Keratinocyte (primary cell): ENCODE results near the gene ZPR1. TPM values are rescaled to one million over a fixed set of nuclear protein-coding genes. Genes with fewer than 3 reads are reported as not detected.
A peak's percentile ranks its signal among the peaks of the same experiment; 100 is the strongest.

Source experiments
- DNase-seq: peaks from one replicate; pipeline ENCODE4 v3.0.0-alpha.2; 2011; ENCODE audit warnings: low read depth, missing footprints, low spot score
- FAIRE-seq: peaks from 2 replicates; lab custom pipeline; 2011; peaks lifted over from hg19 to GRCh38; lab: Jason Lieb, UNC
- H2AFZ ChIP-seq: 2 replicates; pipeline ENCODE4 v1.6.0; 2012; ENCODE audit warnings: low read length, control low read depth, inconsistent platforms; ENCODE audit not compliant: control insufficient read depth
- H3K27ac ChIP-seq: 2 replicates; pipeline ENCODE4 v1.5.1; 2011; ENCODE audit warnings: low read length; ENCODE audit not compliant: control insufficient read depth, insufficient read depth
- H3K27me3 ChIP-seq: 3 replicates; pipeline ENCODE4 v1.6.0; 2011; ENCODE audit warnings: low read length; ENCODE audit not compliant: control insufficient read depth, insufficient read depth; ENCODE audit errors: extremely low read depth
- H3K36me3 ChIP-seq, 2 experiments: 2 replicates in 1 of 2; 3 replicates in 1 of 2; pipeline ENCODE4 v1.5.1; 2011; ENCODE audit warnings: low read length in 2 of 2, mild to moderate bottlenecking in 1 of 2; ENCODE audit not compliant: control insufficient read depth in 2 of 2, insufficient read depth in 2 of 2; ENCODE audit errors: extremely low read depth in 1 of 2
- H3K4me1 ChIP-seq: 3 replicates; pipeline ENCODE4 v1.5.1; 2011; ENCODE audit warnings: low read length; ENCODE audit not compliant: control insufficient read depth, insufficient read depth; ENCODE audit errors: extremely low read depth
- H3K4me2 ChIP-seq: 3 replicates; pipeline ENCODE4 v1.6.0; 2011; ENCODE audit warnings: low read depth, low read length; ENCODE audit not compliant: control insufficient read depth, insufficient read depth; ENCODE audit errors: extremely low read depth
- H3K4me3 ChIP-seq, 3 experiments: fragments of 200-600 bp in 1 of 3; sonication (generic) in 1 of 3; 2 replicates in 2 of 3; 3 replicates in 1 of 3; pipeline ENCODE4 v1.5.1; 2011 to 2016; ENCODE audit warnings: low read length in 3 of 3, mild to moderate bottlenecking in 3 of 3, control low read depth in 2 of 3, inconsistent platforms in 1 of 3, low read depth in 1 of 3, mixed read lengths in 1 of 3, mixed run types in 1 of 3, moderate library complexity in 1 of 3; ENCODE audit not compliant: control insufficient read depth in 2 of 3, insufficient read depth in 2 of 3; ENCODE audit errors: extremely low read depth in 1 of 3
- H3K79me2 ChIP-seq: 2 replicates; pipeline ENCODE4 v1.6.0; 2012; ENCODE audit warnings: low read length; ENCODE audit not compliant: control insufficient read depth, insufficient read depth
- H3K9ac ChIP-seq: 3 replicates; pipeline ENCODE4 v1.6.0; 2011; ENCODE audit warnings: low read length; ENCODE audit not compliant: control insufficient read depth, insufficient read depth; ENCODE audit errors: extremely low read depth
- H3K9me1 ChIP-seq: 3 replicates; pipeline ENCODE4 v1.6.0; 2011; ENCODE audit warnings: low read length; ENCODE audit not compliant: control insufficient read depth, insufficient read depth; ENCODE audit errors: extremely low read depth
- H3K9me3 ChIP-seq: 2 replicates; pipeline ENCODE4 v1.5.1; 2012; ENCODE audit warnings: low read depth, low read length; ENCODE audit not compliant: control insufficient read depth
- H4K20me1 ChIP-seq: 3 replicates; pipeline ENCODE4 v1.6.0; 2011; ENCODE audit warnings: low read length; ENCODE audit not compliant: control insufficient read depth, insufficient read depth; ENCODE audit errors: extremely low read depth
- CTCF ChIP-seq, 3 experiments: IDR thresholded peaks in 1 of 3; conservative IDR thresholded peaks in 1 of 3; optimal IDR thresholded peaks in 1 of 3; 2 replicates in 2 of 3; 3 replicates in 1 of 3; pipeline versions ENCODE3 to v1.5.1; 2011; ENCODE audit warnings: low read length in 3 of 3, mild to moderate bottlenecking in 3 of 3, moderate library complexity in 2 of 3, control low read depth in 1 of 3, inconsistent platforms in 1 of 3; ENCODE audit not compliant: insufficient read depth in 2 of 3; ENCODE audit errors: extremely low read depth in 1 of 3
- EZH2 ChIP-seq: IDR thresholded peaks from one replicate; pipeline ENCODE4 v1.6.1; 2012; ENCODE audit warnings: inconsistent platforms, mild to moderate bottlenecking, low read length, moderate library complexity
- dilution Hi-C: fragments of 300-500 bp; cut with MboI; formaldehyde crosslinking; loops from one replicate; pipeline ENCODE4 v1.7.0; 2020; ENCODE audit warnings: low sequenced_read_pairs; ENCODE audit not compliant: extremely low pct_ligation_motif_present
- polyA minus RNA-seq, 3 experiments: library from RNA; depleted of rRNA, polyadenylated mRNA; stranded (reverse); fragments of >200 nt; gene quantifications; 1 replicate in 1 of 3; 2 replicates in 1 of 3; 3 replicates in 1 of 3; pipeline ENCODE4 v1.2.3, GENCODE V29; 2011
- polyA plus RNA-seq, 5 experiments: library from polyadenylated mRNA; depleted of rRNA in 3 of 5; stranded (reverse) in 3 of 5; stranded (forward) in 1 of 5; unstranded in 1 of 5; fragments of >200 nt; gene quantifications; 1 replicate in 1 of 5; 2 replicates in 3 of 5; 3 replicates in 1 of 5; pipeline versions ENCODE4 v1.2.1 to v1.2.3, GENCODE V29; 2011 to 2012; ENCODE audit warnings: missing spikeins in 2 of 5, low read depth in 1 of 5, low replicate concordance in 1 of 5

The ZPR1 gene, protein sequence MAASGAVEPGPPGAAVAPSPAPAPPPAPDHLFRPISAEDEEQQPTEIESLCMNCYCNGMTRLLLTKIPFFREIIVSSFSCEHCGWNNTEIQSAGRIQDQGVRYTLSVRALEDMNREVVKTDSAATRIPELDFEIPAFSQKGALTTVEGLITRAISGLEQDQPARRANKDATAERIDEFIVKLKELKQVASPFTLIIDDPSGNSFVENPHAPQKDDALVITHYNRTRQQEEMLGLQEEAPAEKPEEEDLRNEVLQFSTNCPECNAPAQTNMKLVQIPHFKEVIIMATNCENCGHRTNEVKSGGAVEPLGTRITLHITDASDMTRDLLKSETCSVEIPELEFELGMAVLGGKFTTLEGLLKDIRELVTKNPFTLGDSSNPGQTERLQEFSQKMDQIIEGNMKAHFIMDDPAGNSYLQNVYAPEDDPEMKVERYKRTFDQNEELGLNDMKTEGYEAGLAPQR
- polyA plus RNA-seq (61.2 to 77.9 TPM (median 71.1 TPM) in 3 replicates), polyA minus RNA-seq (27.1 to 81.3 TPM (median 50.2 TPM) in 3 replicates)
- polyA plus RNA-seq (2011; ENCODE audit: low read depth) = 100 TPM
- 62.3 and 75.6 TPM in 2 replicates for polyA plus RNA-seq (2011; cell fraction: cytosol; rRNA removed)
- 40.1 and 54.0 TPM in 2 replicates for polyA plus RNA-seq (2011; cell fraction: nucleus; rRNA removed)
- polyA plus RNA-seq (2012; ENCODE audit: low replicate concordance) = 45.7 and 53.1 TPM in 2 replicates
- 50.1 TPM for polyA minus RNA-seq (2011; cell fraction: cytosol; rRNA and poly(A)+ RNA removed)
- 9.7 and 30.9 TPM in 2 replicates for polyA minus RNA-seq (2011; cell fraction: nucleus; rRNA and poly(A)+ RNA removed)

DNA sequence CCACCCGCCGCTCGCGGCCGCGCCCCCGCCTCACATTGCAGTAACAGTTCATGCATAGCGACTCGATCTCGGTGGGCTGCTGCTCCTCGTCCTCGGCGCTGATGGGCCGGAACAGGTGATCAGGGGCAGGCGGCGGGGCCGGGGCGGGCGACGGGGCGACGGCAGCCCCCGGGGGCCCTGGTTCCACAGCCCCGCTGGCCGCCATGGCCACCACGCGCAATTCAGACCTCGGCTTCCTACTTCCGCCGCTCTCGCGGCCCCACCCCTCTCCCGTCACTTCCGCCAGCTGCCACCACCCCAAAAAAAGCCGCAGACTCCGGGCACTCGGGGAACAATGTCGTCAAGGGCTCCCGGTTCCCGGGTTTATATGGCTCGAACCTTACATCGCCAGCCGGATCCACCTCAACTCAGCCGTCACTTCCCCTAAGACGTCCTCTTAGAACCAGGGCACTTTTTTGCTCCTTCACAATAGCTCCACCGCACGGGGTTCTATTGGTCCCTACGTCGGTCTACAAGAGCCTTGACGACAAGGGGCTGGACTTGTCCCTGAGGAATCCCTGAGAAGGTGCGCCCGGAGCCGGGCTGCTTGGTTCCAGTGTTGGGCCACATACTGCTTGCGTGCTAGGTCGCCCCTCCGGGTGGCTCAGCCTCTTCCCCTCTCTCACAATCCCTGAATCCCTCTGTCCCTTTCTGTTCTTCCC, at the start of gene ZPR1:
ZPR1 (minus strand) TSS at position 238 of the 701 bp plus-strand sequence; CDS start at position 205, 33 bp downstream.
- H4K20me1 ChIP-seq = no peaks in the 10 kb centered on the region
- no peak for TF ChIP-seq EZH2
- TF ChIP-seq CTCF (optimal IDR thresholded peaks at IDR 0.05 in 1 of 3, IDR thresholded peaks at IDR 0.05 in 1 of 3, conservative IDR thresholded peaks at IDR 0.05 in 1 of 3; ENCODE audit: extremely low read depth in 1 of 3, insufficient read depth in 2 of 3, low read length in 3 of 3) = no peak
- peaks cover 15% of the 10 kb centered on the region for H3K79me2 ChIP-seq
- H3K27me3 ChIP-seq = no peaks in the 10 kb centered on the region
- H3K4me1 ChIP-seq = peaks cover 23% of the 10 kb centered on the region
- DNase-seq (no peak), FAIRE-seq (no peak)
- peak within 1 kb of the TSS; percentile 88 to 90 (median 89) for H3K4me3 ChIP-seq
- dilution Hi-C loops = no loop called here
- H3K27ac ChIP-seq = peak within 1 kb of the TSS; percentile 74
- no peaks in the 10 kb centered on the region for H3K9me1 ChIP-seq
- no peaks in the 10 kb centered on the region for H3K9me3 ChIP-seq
- H3K36me3 ChIP-seq = peaks cover 26 to 34% of the 10 kb centered on the region in 2 experiments
- H2AFZ ChIP-seq = peak within 1 kb of the TSS; percentile 98
- peak within 1 kb of the TSS; percentile 84 for H3K9ac ChIP-seq
- peak within 1 kb of the TSS; percentile 97 for H3K4me2 ChIP-seq

- no peak for FAIRE-seq
- dilution Hi-C loops = no loop called here
Measured at GRCh38 chr11:116836632-116836991, 48.8 kb upstream of the ZPR1 start.

More at GRCh38 chr11:116836632-116836991, 48.8 kb upstream of the ZPR1 start:
- H3K9me1 ChIP-seq = no peaks in the 10 kb centered on the region
- H3K4me1 ChIP-seq = peaks cover 4% of the 10 kb centered on the region
- no peaks in the 10 kb centered on the region for H3K79me2 ChIP-seq
- H3K9me3 ChIP-seq = no peaks in the 10 kb centered on the region
- H3K9ac ChIP-seq = no peak overlapping the region
- no peak for DNase-seq
- no peak overlapping the region for H3K4me2 ChIP-seq
- no peak for TF ChIP-seq EZH2
- TF ChIP-seq CTCF (optimal IDR thresholded peaks at IDR 0.05 in 1 of 3, IDR thresholded peaks at IDR 0.05 in 1 of 3, conservative IDR thresholded peaks at IDR 0.05 in 1 of 3; ENCODE audit: extremely low read depth in 1 of 3, insufficient read depth in 2 of 3, low read length in 3 of 3) = no peak
- H3K36me3 ChIP-seq = no peaks in the 10 kb centered on the region
- no peaks in the 10 kb centered on the region for H4K20me1 ChIP-seq
- H3K27me3 ChIP-seq = no peaks in the 10 kb centered on the region
- H3K4me3 ChIP-seq = no peak overlapping the region
- no peak overlapping the region for H3K27ac ChIP-seq
- H2AFZ ChIP-seq = no peak overlapping the region
